Choroid plexus epithelial cell (primary cell): ENCODE measurements around the gene PSMD3.
A peak's percentile ranks its signal among the peaks of the same experiment; 100 is the strongest.

Source experiments
- DNase-seq: peaks from one replicate; pipeline ENCODE4 v3.0.0-alpha.2; 2010; ENCODE audit warnings: low read depth
- H3K4me3 ChIP-seq: 2 replicates; pipeline ENCODE4 v1.5.1; 2011; ENCODE audit warnings: low read depth, mild to moderate bottlenecking, control low read depth, low read length, moderate library complexity
- CTCF ChIP-seq: conservative IDR thresholded peaks from 2 replicates; pipeline ENCODE4 v1.5.1; 2011; ENCODE audit warnings: low read depth, mild to moderate bottlenecking, control low read depth, inconsistent platforms, low read length, moderate library complexity

PSMD3 gene

GRCh38 chr17:39950871-39951348 is 29.7 kb upstream of the PSMD3 start:
- no peak for TF ChIP-seq CTCF
- no peak overlapping the region for H3K4me3 ChIP-seq
- peak; percentile 33 for DNase-seq

GRCh38 chr17:39951924-39952679 is 28.5 kb upstream of the PSMD3 start:
- DNase-seq, result no peak
- TF ChIP-seq CTCF, result no peak
- H3K4me3 ChIP-seq, result peak overlapping the region; percentile 48

GRCh38 chr17:39952680-39953470 is 27.7 kb upstream of the PSMD3 start:
- H3K4me3 ChIP-seq, result peak overlapping the region; percentile 48
- peak; percentile 98 for DNase-seq
- TF ChIP-seq CTCF, result no peak

GRCh38 chr17:39953471-39953888 is 27.1 kb upstream of the PSMD3 start:
- TF ChIP-seq CTCF, result no peak
- H3K4me3 ChIP-seq, result peak overlapping the region; percentile 41
- no peak for DNase-seq

GRCh38 chr17:39954876-39955275 is 25.7 kb upstream of the PSMD3 start:
- TF ChIP-seq CTCF, result no peak
- no peak for DNase-seq
- no peak overlapping the region for H3K4me3 ChIP-seq

GRCh38 chr17:39955726-39956225 is 24.8 kb upstream of the PSMD3 start:
- DNase-seq, result no peak
- TF ChIP-seq CTCF, result no peak
- H3K4me3 ChIP-seq, result no peak overlapping the region
